CD14-positive monocyte (primary cell): ENCODE measurements around the gene FXYD3. TPM values are rescaled to one million over a fixed set of nuclear protein-coding genes. Genes with fewer than 3 reads are reported as not detected.
A peak's percentile ranks its signal among the peaks of the same experiment; 100 is the strongest.

ENCODE experiments used
- DNase-seq, 3 donors: peaks; one replicate each; pipeline ENCODE4 v3.0.0-alpha.2; 2011 to 2022
- H2AFZ ChIP-seq: 2 replicates; pipeline ENCODE4 v1.6.0; 2012; ENCODE audit warnings: mild to moderate bottlenecking, low read depth, low read length, inconsistent platforms; ENCODE audit not compliant: insufficient read depth, poor library complexity, severe bottlenecking
- H3K27ac ChIP-seq, 2 donors: 1 replicate in 1 of 2; 2 replicates in 1 of 2; pipeline ENCODE4 v1.5.1; 2012 to 2013; ENCODE audit warnings: low read length in 2 of 2, control low read depth in 1 of 2, inconsistent platforms in 1 of 2, low read depth in 1 of 2, mild to moderate bottlenecking in 1 of 2
- H3K27me3 ChIP-seq, 2 donors: one replicate each; pipeline versions ENCODE4 v1.6.0 to v1.6.1; 2011 to 2013; ENCODE audit warnings: low read length in 2 of 2; ENCODE audit not compliant: control insufficient read depth in 2 of 2, insufficient read depth in 2 of 2
- H3K36me3 ChIP-seq, 2 donors: replicated peaks in 1 of 2; 1 replicate in 1 of 2; 2 replicates in 1 of 2; pipeline versions ENCODE4 v1.5.1 to v1.6.1; 2012 to 2013; ENCODE audit warnings: low read length in 2 of 2, control low read depth in 1 of 2, inconsistent platforms in 1 of 2, mild to moderate bottlenecking in 1 of 2; ENCODE audit not compliant: insufficient read depth in 2 of 2, control insufficient read depth in 1 of 2
- H3K4me1 ChIP-seq, 2 donors: 1 replicate in 1 of 2; 2 replicates in 1 of 2; pipeline versions ENCODE4 v1.5.1 to v1.6.1; 2012 to 2013; ENCODE audit warnings: low read length in 2 of 2, control low read depth in 1 of 2, inconsistent platforms in 1 of 2, mild to moderate bottlenecking in 1 of 2, moderate library complexity in 1 of 2; ENCODE audit not compliant: insufficient read depth in 2 of 2, control insufficient read depth in 1 of 2
- H3K4me2 ChIP-seq: replicated peaks from 2 replicates; pipeline ENCODE3; 2012; ENCODE audit warnings: low read length, moderate library complexity, mild to moderate bottlenecking; ENCODE audit not compliant: poor library complexity, severe bottlenecking; ENCODE audit errors: extremely low read depth
- H3K4me3 ChIP-seq, 3 experiments: fragments of 200-600 bp in 1 of 3; sonication (generic) in 1 of 3; replicated peaks in 1 of 3; 1 replicate in 2 of 3; 2 replicates in 1 of 3; pipeline ENCODE4 v1.5.1; 2011 to 2013; ENCODE audit warnings: low read length in 3 of 3, mild to moderate bottlenecking in 3 of 3, control low read depth in 2 of 3, low read depth in 2 of 3, inconsistent platforms in 1 of 3, moderate library complexity in 1 of 3
- H3K79me2 ChIP-seq: 2 replicates; pipeline ENCODE4 v1.6.0; 2012; ENCODE audit warnings: mild to moderate bottlenecking, control low read depth, inconsistent platforms, low read length, moderate library complexity; ENCODE audit not compliant: insufficient read depth
- H3K9ac ChIP-seq: 2 replicates; pipeline ENCODE4 v1.6.0; 2017; ENCODE audit warnings: low read length, mild to moderate bottlenecking; ENCODE audit not compliant: insufficient read depth, poor library complexity, severe bottlenecking
- H3K9me3 ChIP-seq, 2 donors: replicated peaks in 1 of 2; 1 replicate in 1 of 2; 2 replicates in 1 of 2; pipeline versions ENCODE4 v1.5.1 to v1.6.1; 2012 to 2013; ENCODE audit warnings: low read length in 2 of 2, control low read depth in 1 of 2; ENCODE audit not compliant: control insufficient read depth in 1 of 2, insufficient read depth in 1 of 2
- H4K20me1 ChIP-seq: 2 replicates; pipeline ENCODE4 v1.6.0; 2012; ENCODE audit warnings: mild to moderate bottlenecking, low read length, control low read depth, moderate library complexity; ENCODE audit not compliant: insufficient read depth
- H3K27ac Mint-ChIP-seq, 7 donors: one replicate each; pipeline ENCODE4 v1.8.0; 2020; ENCODE audit warnings: mild to moderate bottlenecking in 7 of 7, mixed read lengths in 7 of 7, moderate library complexity in 6 of 7, inconsistent platforms in 2 of 7
- H3K27me3 Mint-ChIP-seq, 3 donors: one replicate each; pipeline ENCODE4 v1.8.0; 2021 to 2022; ENCODE audit warnings: low read depth in 3 of 3, mild to moderate bottlenecking in 3 of 3, mixed read lengths in 3 of 3, moderate library complexity in 3 of 3, inconsistent platforms in 1 of 3
- H3K36me3 Mint-ChIP-seq, 2 donors: one replicate each; pipeline ENCODE4 v1.8.0; 2020; ENCODE audit warnings: mixed read lengths in 2 of 2, inconsistent platforms in 1 of 2, mild to moderate bottlenecking in 1 of 2
- H3K4me1 Mint-ChIP-seq: one replicate; pipeline ENCODE4 v1.8.0; 2020; ENCODE audit warnings: mild to moderate bottlenecking, mixed read lengths
- H3K4me3 Mint-ChIP-seq, 2 donors: one replicate each; pipeline ENCODE4 v1.8.0; 2020; ENCODE audit warnings: mild to moderate bottlenecking in 2 of 2, mixed read lengths in 2 of 2, moderate library complexity in 1 of 2
- H3K9me3 Mint-ChIP-seq, 7 donors: one replicate each; pipeline ENCODE4 v1.8.0; 2020 to 2022; ENCODE audit warnings: mixed read lengths in 7 of 7, mild to moderate bottlenecking in 6 of 7, moderate library complexity in 6 of 7, inconsistent platforms in 2 of 7
- CTCF ChIP-seq: fragments of 200-600 bp; IDR thresholded peaks from one replicate; pipeline ENCODE4 v1.8.0; 2022; ENCODE audit warnings: antibody characterized with exemption, mild to moderate bottlenecking
- WGBS: methylation state at CpG from one replicate; pipeline ENCODE4 v1.1.5; 2013; ENCODE audit warnings: missing lambda C conversion rate; ENCODE audit not compliant: insufficient coverage; 5-methylcytosine and 5-hydroxymethylcytosine counted together
- intact Hi-C, 2 donors: fragments of 100-400 bp; cut with micrococcal nuclease; formaldehyde crosslinking; loops; one replicate each; pipeline versions ENCODE4 v1.15.0 to v1.15.1; 2023
- polyA plus RNA-seq, 3 donors: library from polyadenylated mRNA; depleted of rRNA in 1 of 3; unstranded in 2 of 3; stranded (reverse) in 1 of 3; fragments of 300-500 nt in 2 of 3; fragments of >200 nt in 1 of 3; fragmentation: Illumina TruSeq in 2 of 3; gene quantifications; 1 replicate in 2 of 3; 2 replicates in 1 of 3; pipeline ENCODE4 v1.2.3, GENCODE V29; 2012 to 2021

Gene FXYD3
- polyA plus RNA-seq, 3 donors = not detected

GRCh38 chr19:35164418-35164817 lies 48.8 kb downstream of the FXYD3 start:
- peak overlapping the region in 2 of 7 donors; percentile 50 to 54 for H3K27ac Mint-ChIP-seq
- H3K4me1 ChIP-seq = peaks cover 20 to 24% of the 10 kb centered on the region in 2 donors
- no peak overlapping the region for H3K4me3 ChIP-seq
- H3K79me2 ChIP-seq = peaks cover 62% of the 10 kb centered on the region
- peaks cover 93 to 97% of the 10 kb centered on the region in 2 donors for H3K36me3 Mint-ChIP-seq
- 86% methylated on average over 1 of the region's 2 CpGs for WGBS
- no peak overlapping the region for H2AFZ ChIP-seq
- H3K36me3 ChIP-seq = peaks cover 87 to 94% of the 10 kb centered on the region in 2 donors
- peaks cover 35 to 40% of the 10 kb centered on the region in 2 donors for H3K9me3 ChIP-seq
- H3K9me3 Mint-ChIP-seq = peaks cover 26 to 39% (median 32%) of the 10 kb centered on the region in 7 donors
- no peaks in the 10 kb centered on the region for H3K27me3 Mint-ChIP-seq
- no peak for TF ChIP-seq CTCF
- no peak overlapping the region for H3K4me2 ChIP-seq
- no peak overlapping the region for H3K9ac ChIP-seq
- H3K27ac ChIP-seq = no peak overlapping the region
- H3K4me1 Mint-ChIP-seq = peaks cover 34% of the 10 kb centered on the region
- no peak for DNase-seq
- H3K4me3 Mint-ChIP-seq = no peak overlapping the region
- intact Hi-C loops = no loop called here
- H3K27me3 ChIP-seq = no peaks in the 10 kb centered on the region
- peaks cover 55% of the 10 kb centered on the region for H4K20me1 ChIP-seq

- no peak overlapping the region for H3K4me3 Mint-ChIP-seq
- no peak overlapping the region for H3K4me2 ChIP-seq
- H3K9ac ChIP-seq = no peak overlapping the region
- H3K79me2 ChIP-seq = peaks cover 53% of the 10 kb centered on the region
- peaks cover 90 to 97% of the 10 kb centered on the region in 2 donors for H3K36me3 Mint-ChIP-seq
- peaks cover 46% of the 10 kb centered on the region for H4K20me1 ChIP-seq
- H3K27ac Mint-ChIP-seq = peak overlapping the region in 5 of 7 donors; percentile 9 to 85 (median 69)
- H3K4me1 Mint-ChIP-seq = peaks cover 44% of the 10 kb centered on the region
- no peak overlapping the region for H3K4me3 ChIP-seq
- DNase-seq = no peak
- intact Hi-C loops = no loop called here
- H3K9me3 Mint-ChIP-seq = peaks cover 24 to 36% (median 32%) of the 10 kb centered on the region in 7 donors
- WGBS = 75% methylated on average over 2 of the region's 5 CpGs
- no peak for TF ChIP-seq CTCF
- no peak overlapping the region for H2AFZ ChIP-seq
- no peaks in the 10 kb centered on the region for H3K27me3 Mint-ChIP-seq
- no peaks in the 10 kb centered on the region for H3K27me3 ChIP-seq
- H3K36me3 ChIP-seq = peaks cover 82 to 94% of the 10 kb centered on the region in 2 donors
- peaks cover 24 to 34% of the 10 kb centered on the region in 2 donors for H3K4me1 ChIP-seq
- peaks cover 35 to 40% of the 10 kb centered on the region in 2 donors for H3K9me3 ChIP-seq
- H3K27ac ChIP-seq = peak overlapping the region in 1 of 2 donors; percentile 70
Observed at GRCh38 chr19:35165200-35166058, 49.8 kb downstream of the FXYD3 start.
